ENCODE measurements around the gene SLC22A31. TPM values are rescaled to one million over a fixed set of nuclear protein-coding genes. Genes with fewer than 3 reads are reported as not detected.
A peak's percentile ranks its signal among the peaks of the same experiment; 100 is the strongest.

Gene SLC22A31
- total RNA-seq, 1 donor from 2014 or later = not detected

GRCh38 chr16:89153848-89154271 is 46.5 kb downstream of the SLC22A31 start:
- no peak overlapping the region for H3K4me3 Mint-ChIP-seq
- H3K9me3 Mint-ChIP-seq = peaks cover 8% of the 10 kb centered on the region
- no peak for TF ChIP-seq CTCF (IDR thresholded peaks at IDR 0.05)
- intact Hi-C loops (cut with micrococcal nuclease) = no loop called here
- no peak for ATAC-seq (ENCODE audit: low read depth)
- POLR2A ChIA-PET = interaction anchor here (1.0 kb wide), 1 partner anchor 115 kb away, joined by 3 read pairs; no protein-coding TSS in a partner anchor
- CTCF ChIA-PET = no interaction called here
- no peaks in the 10 kb centered on the region for H3K27me3 Mint-ChIP-seq
- H3K27ac Mint-ChIP-seq = no peak overlapping the region
- H3K4me1 Mint-ChIP-seq = peaks cover 19% of the 10 kb centered on the region
- DNase-seq = no peak
- peaks cover 35% of the 10 kb centered on the region for H3K36me3 Mint-ChIP-seq (ENCODE audit: low read depth)

GRCh38 chr16:89152831-89153700 is 47.3 kb downstream of the SLC22A31 start:
- ChIA-PET POLR2A (no interaction called here), CTCF (no interaction called here)
- Mint-ChIP-seq H3K36me3 (ENCODE audit: low read depth) (peaks cover 41% of the 10 kb centered on the region), H3K4me3 (no peak overlapping the region), H3K27ac (no peak overlapping the region), H3K27me3 (no peaks in the 10 kb centered on the region), H3K4me1 (peaks cover 19% of the 10 kb centered on the region), H3K9me3 (peaks cover 11% of the 10 kb centered on the region)
- DNase-seq (no peak), ATAC-seq (ENCODE audit: low read depth) (peak; percentile 71)
- intact Hi-C loops (cut with micrococcal nuclease) = no loop called here
- no peak for TF ChIP-seq CTCF (IDR thresholded peaks at IDR 0.05)

- Mint-ChIP-seq H3K27me3 (no peaks in the 10 kb centered on the region), H3K27ac (no peak overlapping the region), H3K36me3 (ENCODE audit: low read depth) (peaks cover 52% of the 10 kb centered on the region), H3K4me3 (no peak overlapping the region), H3K4me1 (peaks cover 17% of the 10 kb centered on the region), H3K9me3 (peaks cover 11% of the 10 kb centered on the region)
- intact Hi-C loops (cut with micrococcal nuclease) = no loop called here
- DNase-seq (no peak), ATAC-seq (ENCODE audit: low read depth) (no peak)
- CTCF ChIA-PET = no interaction called here
- POLR2A ChIA-PET = no interaction called here
- no peak for TF ChIP-seq CTCF (IDR thresholded peaks at IDR 0.05)
Measured at GRCh38 chr16:89150981-89151380, 49.4 kb downstream of the SLC22A31 start.

- H3K4me3 Mint-ChIP-seq = no peak overlapping the region
- CTCF ChIA-PET = no interaction called here
- ATAC-seq (ENCODE audit: low read depth) = no peak
- no peaks in the 10 kb centered on the region for H3K27me3 Mint-ChIP-seq
- TF ChIP-seq CTCF (IDR thresholded peaks at IDR 0.05) = no peak
- intact Hi-C loops (cut with micrococcal nuclease) = no loop called here
- H3K27ac Mint-ChIP-seq = no peak overlapping the region
- H3K4me1 Mint-ChIP-seq = peaks cover 10% of the 10 kb centered on the region
- peaks cover 56% of the 10 kb centered on the region for H3K36me3 Mint-ChIP-seq (ENCODE audit: low read depth)
- H3K9me3 Mint-ChIP-seq = peaks cover 11% of the 10 kb centered on the region
- POLR2A ChIA-PET = no interaction called here
- no peak for DNase-seq
Measured at GRCh38 chr16:89150090-89150835, 50.1 kb downstream of the SLC22A31 start.

- intact Hi-C loops (cut with micrococcal nuclease) = no loop called here
- H3K36me3 Mint-ChIP-seq (ENCODE audit: low read depth) = peaks cover 58% of the 10 kb centered on the region
- peaks cover 4% of the 10 kb centered on the region for H3K4me1 Mint-ChIP-seq
- H3K9me3 Mint-ChIP-seq = peaks cover 11% of the 10 kb centered on the region
- POLR2A ChIA-PET = interaction anchor here (0.6 kb wide), 1 partner anchor 306 kb away, joined by 11 read pairs; no protein-coding TSS in a partner anchor
- H3K27me3 Mint-ChIP-seq = no peaks in the 10 kb centered on the region
- no peak for TF ChIP-seq CTCF (IDR thresholded peaks at IDR 0.05)
- no peak overlapping the region for H3K27ac Mint-ChIP-seq
- CTCF ChIA-PET = no interaction called here
- ATAC-seq (ENCODE audit: low read depth) (no peak), DNase-seq (no peak)
- H3K4me3 Mint-ChIP-seq = no peak overlapping the region
Measured at GRCh38 chr16:89149386-89149785, 51.0 kb downstream of the SLC22A31 start.

Data from activated B cell treated with CpG ODN at 0.5 μM for 24 hours (primary cell).